Measurements from ENCODE around the gene TENM4.
"Not testable (repeated sequence)": the region's sequence is repeated elsewhere in the genome, so short reads cannot be mapped to it uniquely, and the experiment has no call there.

TENM4 gene

DNA sequence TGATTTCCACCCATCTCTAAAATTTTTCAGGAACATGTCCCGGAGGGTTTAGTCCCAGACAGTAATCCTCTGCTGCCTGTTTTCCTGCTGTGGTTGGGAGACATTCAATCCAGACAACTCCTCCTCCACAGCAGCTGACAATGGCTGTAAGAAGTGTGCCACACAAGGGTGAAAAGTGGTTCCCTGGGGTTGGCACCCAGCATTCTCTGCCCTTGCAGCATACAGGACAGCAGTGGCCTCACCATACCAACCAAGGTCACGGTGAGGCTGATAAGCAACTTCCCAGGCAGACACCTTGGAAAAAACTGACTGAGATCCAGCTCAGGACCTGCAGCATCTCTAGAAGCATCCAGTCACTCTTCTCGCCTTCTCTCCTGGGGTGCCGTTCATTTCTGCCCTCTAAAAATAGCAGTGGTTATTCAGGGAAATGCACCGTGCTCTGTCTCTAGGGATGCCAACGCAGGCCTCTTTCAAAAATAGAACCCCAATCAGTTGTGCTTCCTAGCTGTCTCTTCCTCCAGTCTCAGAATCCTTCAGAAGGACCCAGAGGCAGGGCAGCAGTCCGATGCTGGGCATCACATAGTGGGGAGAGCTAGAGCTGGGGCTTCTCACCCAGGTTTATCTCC is 241.0 kb downstream of the TENM4 start:
- no peak for DNase-seq

GRCh38 chr11:79198898-79199250 is 242.0 kb downstream of the TENM4 start:
- DNase-seq, result no peak

- DNase-seq, result no peak
These were observed 242.5 kb downstream of the TENM4 start for GRCh38 chr11:79198203-79198897.

- DNase-seq, result no peak
These were observed 243.9 kb downstream of the TENM4 start for GRCh38 chr11:79196950-79197349.

GRCh38 chr11:79195209-79195608 is 245.6 kb downstream of the TENM4 start:
- DNase-seq, result no peak

- no peak for DNase-seq
These were observed 247.0 kb downstream of the TENM4 start for GRCh38 chr11:79193663-79194310.

- no peak for DNase-seq
These were observed 248.0 kb downstream of the TENM4 start for GRCh38 chr11:79192836-79193235.

DNA sequence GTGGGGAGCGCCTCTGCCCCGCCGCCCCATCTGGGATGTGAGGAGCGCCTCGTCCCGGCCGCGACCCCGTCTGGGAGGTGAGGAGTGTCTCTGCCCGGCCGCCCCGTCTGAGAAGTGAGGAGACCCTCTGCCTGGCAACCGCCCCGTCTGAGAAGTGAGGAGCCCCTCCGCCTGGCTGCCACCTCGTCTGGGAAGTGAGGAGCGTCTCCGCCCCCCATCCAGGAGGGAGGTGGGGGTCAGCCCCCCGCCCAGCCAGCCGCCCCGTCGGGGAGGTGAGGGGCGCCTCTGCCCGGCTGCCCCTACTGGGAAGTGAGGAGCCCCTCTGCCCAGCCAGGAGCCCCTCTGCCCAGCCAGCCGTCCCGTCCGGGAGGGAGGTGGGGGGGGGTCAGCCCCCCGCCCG is 249.1 kb downstream of the TENM4 start:
- DNase-seq, result not testable (repeated sequence)

DNA sequence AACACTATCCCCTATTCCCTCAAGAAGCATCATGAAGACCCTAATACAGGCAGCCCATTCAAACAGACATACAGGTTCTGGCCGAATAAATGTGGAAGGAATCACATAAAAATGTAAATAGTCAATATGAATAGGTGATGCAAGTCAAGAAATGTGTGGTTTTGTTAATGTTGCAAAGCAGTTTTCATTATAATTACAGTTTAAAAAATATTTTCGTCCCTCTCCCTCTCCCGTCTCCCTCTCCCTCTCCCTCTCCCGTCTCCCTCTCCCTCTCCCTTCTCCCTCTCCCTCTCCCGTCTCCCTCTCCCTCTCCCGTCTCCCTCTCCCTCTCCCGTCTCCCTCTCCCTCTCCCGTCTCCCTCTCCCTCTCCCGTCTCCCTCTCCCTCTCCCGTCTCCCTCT is 250.3 kb downstream of the TENM4 start:
- not testable (repeated sequence) for DNase-seq

- DNase-seq, result no peak
These were observed 251.2 kb downstream of the TENM4 start for GRCh38 chr11:79189601-79190000.

DNA sequence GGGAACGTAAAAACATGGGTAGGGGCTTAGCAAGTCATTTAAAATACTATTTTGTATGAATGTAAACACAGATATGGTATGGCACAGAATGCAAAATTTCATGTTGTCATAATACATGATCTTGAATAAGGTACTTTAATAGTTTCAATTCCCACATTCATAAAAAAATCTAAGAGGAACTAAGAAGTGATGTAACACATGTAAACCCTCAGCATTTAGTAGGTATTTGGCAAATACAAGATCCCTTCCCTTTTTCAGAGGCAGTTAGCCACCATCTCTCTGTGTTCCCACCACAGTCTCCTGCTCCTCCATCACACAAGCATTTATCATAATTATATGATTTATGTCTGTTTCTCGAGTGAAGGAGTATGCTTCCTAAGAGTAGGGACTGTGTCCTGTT is 251.8 kb downstream of the TENM4 start:
- DNase-seq, result no peak

DNA sequence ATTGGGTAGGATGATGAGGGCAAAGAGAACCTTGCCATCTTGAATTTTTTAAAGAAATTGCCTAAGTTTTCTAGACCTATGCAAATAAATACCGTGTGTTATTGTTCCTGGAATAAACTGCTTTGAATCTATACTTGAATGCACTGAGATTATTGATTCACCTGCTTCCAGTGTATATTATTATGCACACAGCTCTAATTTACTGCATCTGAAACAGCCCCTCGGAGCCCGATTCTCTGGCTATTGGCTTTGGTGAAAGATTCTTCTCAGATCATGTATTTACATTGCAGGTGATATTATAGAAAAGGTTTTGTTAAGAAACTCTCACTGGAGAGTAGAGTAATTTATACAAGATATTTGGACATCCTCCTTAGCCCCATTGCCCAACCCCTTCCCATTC is 254.2 kb downstream of the TENM4 start:
- no peak for DNase-seq

- DNase-seq, result no peak
These were observed 255.5 kb downstream of the TENM4 start for GRCh38 chr11:79185351-79185750.

GRCh38 chr11:79184285-79184684 is 256.5 kb downstream of the TENM4 start:
- no peak for DNase-seq

GRCh38 chr11:79182794-79183193 is 258.0 kb downstream of the TENM4 start:
- no peak for DNase-seq

- no peak for DNase-seq
These were observed 261.7 kb downstream of the TENM4 start for GRCh38 chr11:79179087-79179486.

- DNase-seq, result no peak
These were observed 266.5 kb downstream of the TENM4 start for GRCh38 chr11:79174045-79175008.

DNA sequence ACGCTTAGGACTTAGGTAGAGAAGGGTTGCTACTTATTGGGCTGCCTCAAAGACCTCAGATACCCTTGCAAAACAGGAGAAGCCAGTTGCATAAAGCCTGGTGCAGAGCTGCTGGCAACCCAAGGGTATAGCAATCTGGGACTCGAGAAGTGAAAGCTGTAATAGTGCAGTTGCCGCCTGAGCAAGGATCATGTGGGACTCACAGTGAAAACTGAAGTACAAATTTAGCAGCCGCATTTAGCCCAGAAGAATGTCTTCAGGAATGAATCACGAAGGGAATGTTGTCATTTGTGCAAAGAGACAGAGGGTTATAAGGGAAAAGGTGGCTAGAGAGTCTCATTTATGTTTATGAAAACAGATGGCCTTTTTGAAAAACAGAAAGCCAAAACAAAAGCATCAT is 267.2 kb downstream of the TENM4 start:
- no peak for DNase-seq

- DNase-seq, result no peak
These were observed 270.5 kb downstream of the TENM4 start for GRCh38 chr11:79170321-79170720.

GRCh38 chr11:79168530-79169110 is 272.2 kb downstream of the TENM4 start:
- no peak for DNase-seq

DNA sequence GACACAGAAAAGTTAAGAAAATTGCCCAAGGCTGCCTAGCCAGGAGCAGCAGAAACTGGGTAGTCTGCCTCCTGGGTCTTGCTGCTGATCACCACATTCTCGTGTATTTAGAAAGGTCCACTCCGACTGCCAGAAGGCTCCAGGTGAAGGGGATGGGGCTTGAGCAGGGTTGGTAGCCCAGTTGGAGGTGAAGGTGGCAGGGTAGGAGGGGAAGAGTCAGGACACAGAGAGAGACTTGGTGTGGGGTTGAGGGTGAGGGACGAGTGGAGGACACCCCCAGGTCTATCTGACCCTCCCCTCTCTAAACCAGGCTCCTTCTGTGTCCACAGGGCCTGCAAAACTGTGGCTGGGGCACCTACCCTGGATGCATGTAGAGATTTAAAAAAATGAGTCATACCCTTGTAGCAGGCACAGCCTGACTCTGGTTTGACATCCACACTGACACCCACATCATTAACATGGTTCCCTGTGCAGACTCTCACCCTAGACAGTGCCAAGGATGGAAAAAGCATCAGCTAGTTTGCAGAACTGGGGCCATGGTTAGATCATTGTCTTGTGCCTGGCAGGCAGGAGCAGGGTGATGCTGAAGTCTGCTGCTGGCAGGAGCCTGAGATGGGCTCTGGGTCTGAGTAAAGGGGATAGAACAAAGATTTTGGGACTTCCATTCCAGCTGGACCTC is 273.2 kb downstream of the TENM4 start:
- DNase-seq, result no peak

DNA sequence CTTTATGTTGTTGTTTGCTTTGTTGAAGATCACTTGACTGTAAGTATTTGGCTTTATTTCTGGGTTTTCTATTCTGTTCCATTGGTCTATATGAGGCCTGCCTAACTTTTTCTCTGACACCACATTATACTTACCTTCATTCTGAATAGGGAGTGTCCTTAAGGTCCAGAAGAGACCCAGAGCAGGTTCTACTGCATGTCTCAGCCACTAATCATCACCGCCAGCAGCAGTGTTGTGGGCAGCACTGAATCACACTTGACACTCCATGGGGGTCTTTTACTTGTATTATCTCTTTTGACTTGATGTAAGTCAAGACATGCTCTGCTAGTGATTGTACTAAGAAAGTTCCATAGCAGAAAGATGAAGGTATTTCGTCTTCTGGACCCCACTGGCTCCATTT is 274.9 kb downstream of the TENM4 start:
- no peak for DNase-seq
